Amygdala (tissue), 56 donors: Measurements from ENCODE around the gene OR51B5.
A peak's percentile ranks its signal among the peaks of the same experiment; 100 is the strongest.
"Not testable (repeated sequence)": the region's sequence is repeated elsewhere in the genome, so short reads cannot be mapped to it uniquely, and the experiment has no call there.

Experiments used
- DNase-seq, 56 donors: peaks; one replicate each; lab custom pipeline; 2025; lab: John Stamatoyannopoulos, UW

OR51B5 gene

DNA sequence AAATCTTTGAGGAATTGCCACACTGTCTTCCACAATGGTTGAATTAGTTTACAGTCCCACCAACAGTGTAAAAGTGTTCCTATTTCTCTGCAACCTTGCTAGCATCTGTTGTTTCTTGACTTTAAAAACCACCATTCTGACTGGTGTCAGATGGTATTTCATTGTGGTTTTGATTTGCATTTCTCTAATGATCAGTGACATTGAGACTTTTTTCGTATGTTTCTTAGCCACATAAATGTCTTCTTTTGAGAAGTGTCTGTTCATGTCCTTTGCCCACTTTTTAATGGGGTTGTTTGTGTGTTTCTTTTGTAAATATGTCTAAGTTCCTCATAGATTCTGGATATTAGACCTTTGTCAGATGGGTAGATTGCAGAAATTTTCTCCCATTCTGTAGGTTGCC is 6.1 kb downstream of the OR51B5 start:
- DNase-seq, result not testable (repeated sequence)

- no peak for DNase-seq
Measured at GRCh38 chr11:5336331-5336730, 7.0 kb downstream of the OR51B5 start.

- DNase-seq, result no peak
Measured at GRCh38 chr11:5335170-5335569, 8.2 kb downstream of the OR51B5 start.

DNA sequence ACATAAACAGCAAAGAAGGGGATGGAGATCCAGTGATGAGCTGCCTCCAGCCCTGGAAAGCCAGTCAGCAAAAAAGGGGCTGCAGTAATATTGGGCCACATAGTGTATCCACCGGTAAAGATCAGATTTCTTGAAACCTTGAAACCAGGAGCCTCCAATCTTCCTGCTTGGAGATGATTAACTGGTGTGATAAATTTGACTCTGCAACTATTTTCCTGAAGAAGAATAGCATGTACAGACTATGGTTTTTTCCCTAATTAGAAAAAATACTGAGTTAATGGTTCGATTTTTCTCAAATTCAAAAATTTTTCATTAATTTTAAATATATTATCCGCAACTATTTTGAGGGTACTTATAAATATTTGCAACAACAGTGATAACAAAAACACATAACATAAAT is 19.1 kb downstream of the OR51B5 start, which contains the start of gene OR51B2:
Gene OR51B2 (minus strand): TSS at position 101 of the 400 bp plus-strand sequence. CDS start 0 bp downstream, at position 101.
- no peak for DNase-seq

- DNase-seq, result no peak
Measured at GRCh38 chr11:5317292-5317691, 26.0 kb downstream of the OR51B5 start.

DNA sequence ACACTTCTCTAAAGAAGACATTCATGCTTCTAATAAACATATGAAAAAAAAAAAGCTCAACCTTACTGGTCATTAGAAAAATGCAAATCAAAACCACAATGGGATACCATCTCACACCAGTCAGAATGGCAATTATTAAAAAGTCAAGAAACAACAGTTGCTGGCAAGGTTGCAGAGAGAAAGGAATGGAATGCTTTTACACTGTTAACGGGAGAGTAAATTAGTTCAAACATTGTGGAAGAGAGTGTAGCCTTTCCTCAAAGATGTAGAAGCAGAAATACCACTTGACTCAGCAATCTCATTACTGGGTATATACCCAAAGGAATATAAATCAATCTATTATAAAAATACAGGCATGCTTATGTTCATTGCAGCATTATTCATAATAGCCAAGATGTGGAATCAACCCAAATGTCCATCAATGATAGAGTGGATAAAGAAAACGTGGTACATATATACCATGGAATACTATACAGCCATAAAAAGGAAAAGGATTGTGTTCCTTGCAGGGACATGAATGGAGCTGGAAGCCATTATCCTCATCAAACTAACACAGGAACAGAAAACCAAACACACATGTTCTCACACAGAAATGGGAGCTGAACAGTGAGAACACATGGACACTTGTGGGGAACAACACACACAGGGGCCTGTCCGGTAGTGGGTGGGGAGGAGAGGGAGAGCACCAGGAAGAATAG is 29.8 kb downstream of the OR51B5 start:
- DNase-seq, result not testable (repeated sequence)

DNA sequence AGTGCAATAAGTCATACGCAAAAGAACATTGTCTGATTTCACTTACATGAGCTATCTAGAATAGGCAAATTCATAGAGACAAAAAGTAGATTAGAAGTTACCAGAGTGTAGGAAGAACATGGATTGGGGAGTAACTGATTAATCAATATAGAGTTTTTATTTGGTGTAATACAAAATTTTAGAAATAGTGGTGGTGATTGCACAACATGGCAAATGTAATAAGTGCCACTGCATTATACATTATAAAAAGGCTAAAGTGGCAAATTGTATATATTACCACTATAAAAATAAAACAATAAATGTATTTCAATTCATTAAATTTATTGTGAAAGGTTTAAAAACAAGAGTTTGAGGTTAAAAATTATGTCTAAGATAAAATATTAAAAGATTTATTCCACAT is 32.9 kb downstream of the OR51B5 start:
- no peak for DNase-seq

DNA sequence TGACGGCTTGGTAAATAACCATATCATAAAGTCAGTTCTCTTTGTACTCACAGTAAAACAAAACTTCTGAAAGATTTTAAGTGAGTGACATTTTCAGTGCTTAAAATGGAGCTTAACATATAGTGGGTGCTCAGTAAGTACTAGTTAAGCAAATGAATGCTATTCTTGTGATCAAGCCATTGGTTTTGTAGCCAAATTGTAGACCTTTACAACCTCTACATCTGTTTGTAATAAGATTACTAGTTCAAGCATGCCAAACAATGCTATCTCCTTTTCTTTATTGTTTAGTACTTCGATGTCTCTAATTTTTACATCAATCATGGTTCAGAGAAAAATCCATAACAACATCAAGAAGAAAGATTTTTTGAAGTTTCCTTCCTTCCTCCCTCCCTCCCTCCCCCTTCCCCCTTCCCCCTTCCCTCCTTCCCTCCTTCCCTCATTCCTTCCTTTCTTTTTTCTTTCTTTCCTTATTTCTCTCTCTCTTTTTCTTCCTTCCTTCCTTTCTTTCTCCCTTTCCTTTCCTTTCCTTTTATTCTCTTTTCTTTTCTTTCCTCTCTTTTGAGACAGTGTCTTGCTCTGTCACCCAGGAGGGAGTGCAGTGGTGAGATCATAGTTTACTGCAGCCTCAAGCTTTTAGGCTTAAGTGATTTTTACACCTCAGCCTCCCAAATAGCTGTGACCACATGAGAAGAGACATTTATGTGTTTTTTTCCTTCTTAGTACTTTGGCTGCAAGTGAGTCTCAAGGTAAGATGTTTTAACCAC is 35.9 kb downstream of the OR51B5 start:
- DNase-seq, result no peak

DNA sequence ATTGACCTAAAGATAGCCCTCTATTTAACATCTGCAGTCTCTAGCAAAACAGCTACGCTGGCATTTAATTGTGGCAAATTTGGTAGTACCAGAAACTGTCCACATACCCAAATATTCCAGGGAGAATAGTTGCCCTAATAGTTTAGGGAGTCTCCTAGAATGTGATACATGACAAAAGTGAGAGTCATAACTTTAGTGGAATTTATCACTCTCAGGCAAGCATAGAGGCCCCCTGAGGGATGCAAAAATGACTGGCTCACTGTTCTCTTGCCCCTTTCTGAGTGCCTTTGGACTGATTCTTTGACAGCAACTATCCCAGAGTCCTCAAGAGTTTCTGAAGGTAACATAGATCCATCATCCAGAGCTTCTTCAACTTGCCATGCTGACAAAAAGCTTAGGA is 39.3 kb downstream of the OR51B5 start:
- no peak for DNase-seq

DNA sequence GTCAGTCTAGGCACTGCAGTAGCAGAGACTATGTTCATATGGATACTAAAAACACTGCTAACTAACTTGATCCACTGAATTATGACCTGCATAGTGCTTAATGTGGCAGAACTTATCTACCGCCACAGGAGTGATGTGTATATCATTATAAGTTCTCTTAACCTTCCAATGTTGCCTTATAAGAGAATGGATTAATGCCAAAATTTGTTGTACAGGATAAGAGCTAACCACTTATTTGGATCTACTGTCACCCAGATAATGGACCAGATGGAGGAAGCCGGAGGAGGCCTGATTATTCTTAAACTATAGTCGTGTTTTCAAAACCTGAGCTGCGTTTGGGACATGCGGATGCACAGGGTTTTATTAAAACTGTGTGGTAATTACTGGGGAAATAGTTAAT is 39.7 kb downstream of the OR51B5 start:
- DNase-seq, result no peak

GRCh38 chr11:5301846-5302245 is 41.5 kb downstream of the OR51B5 start, which contains the start of gene OR51B4:
Gene OR51B4, minus strand, starts transcription at chr11:5301946. Its CDS starts 0 bp downstream, at chr11:5301946.
- DNase-seq, result no peak

GRCh38 chr11:5300251-5300650 is 43.1 kb downstream of the OR51B5 start:
- DNase-seq, result no peak

GRCh38 chr11:5298451-5298850 is 44.9 kb downstream of the OR51B5 start:
- DNase-seq, result no peak

DNA sequence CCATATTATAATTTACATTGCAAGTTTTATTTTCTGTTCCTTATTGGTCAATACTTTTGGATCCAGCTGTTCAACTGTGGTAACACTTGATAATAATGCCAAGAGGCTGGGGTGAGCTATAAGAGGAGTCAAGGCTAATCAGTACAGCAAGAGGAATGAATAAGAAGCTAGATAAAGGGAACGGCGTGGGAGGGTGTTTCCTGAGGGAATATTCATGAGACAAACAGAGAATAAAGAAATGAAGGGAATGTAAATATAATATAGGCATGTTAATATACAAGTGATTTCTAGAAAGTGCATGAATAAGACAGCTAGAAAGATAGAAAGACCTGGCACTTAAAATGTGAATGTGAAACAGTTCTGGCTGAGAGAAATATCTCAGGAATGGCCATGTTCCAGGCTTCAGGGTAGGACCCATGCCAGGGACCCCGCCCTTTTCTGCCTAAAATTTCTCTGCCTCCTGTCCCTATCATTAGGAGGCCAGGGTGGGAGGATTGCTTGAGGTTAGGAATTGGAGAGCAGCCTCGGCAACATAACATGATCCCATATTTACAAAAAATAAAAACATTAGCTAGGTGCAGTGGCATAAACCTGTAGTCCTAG is 45.5 kb downstream of the OR51B5 start:
- no peak for DNase-seq

DNA sequence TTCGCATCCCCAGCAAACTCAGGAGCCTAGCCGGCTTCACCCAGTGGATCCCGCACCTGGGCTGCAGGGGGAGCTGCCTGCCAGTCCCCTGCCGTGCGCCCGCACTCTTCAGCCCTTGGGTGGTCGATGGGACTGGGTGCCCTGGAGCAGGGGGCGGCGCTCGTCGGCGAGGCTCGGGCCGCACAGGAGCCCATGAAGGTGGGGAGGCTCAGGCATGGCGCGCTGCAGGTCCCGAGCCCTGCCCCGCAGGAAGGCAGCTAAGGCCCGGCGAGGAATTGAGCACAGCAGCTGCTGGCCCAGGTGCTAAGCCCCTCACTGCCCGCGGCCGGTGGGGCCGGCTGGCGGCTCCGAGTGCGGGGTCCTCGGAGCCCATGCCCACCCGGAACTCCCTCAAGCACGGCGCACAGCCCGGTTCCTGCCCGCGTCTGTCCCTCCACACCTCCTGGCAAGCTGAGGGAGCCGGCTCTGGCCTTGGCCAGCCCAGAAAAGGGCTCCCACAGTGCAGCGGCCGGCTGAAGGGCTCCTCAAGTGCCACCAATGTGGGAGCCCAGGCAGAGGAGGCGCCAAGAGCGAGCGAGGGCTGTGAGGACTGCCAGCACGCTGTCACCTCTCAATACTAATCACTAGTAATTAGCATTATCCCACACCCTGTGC is 48.9 kb downstream of the OR51B5 start:
- DNase-seq, result peak in 1 of 56 donors; percentile 3

DNA sequence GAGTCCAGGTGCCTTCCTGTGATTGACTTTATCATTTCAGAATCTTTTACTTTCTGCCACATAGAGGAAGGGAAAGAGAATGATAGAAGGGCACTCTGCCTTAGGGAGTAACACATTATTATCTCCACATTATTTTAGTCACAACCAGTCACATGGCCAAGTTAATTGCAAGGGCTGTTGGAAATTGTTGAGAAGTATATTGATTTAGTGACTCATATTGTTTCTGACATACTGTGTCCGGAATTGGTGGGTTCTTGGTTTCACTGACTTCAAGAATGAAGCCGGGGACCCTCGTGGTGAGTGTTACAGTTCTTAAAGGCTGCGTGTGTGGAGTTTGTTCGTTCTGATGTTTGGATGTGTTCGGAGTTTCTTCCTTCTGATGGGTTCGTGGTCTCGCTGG is 50.3 kb downstream of the OR51B5 start:
- DNase-seq, result no peak
